Stimulated activated naive CD4-positive, alpha-beta T cell (primary cell): ENCODE measurements around the gene LPAR6.
"Not testable (repeated sequence)": the region's sequence is repeated elsewhere in the genome, so short reads cannot be mapped to it uniquely, and the experiment has no call there.

ENCODE experiments used
- DNase-seq, 6 experiments: peaks; one replicate each; lab custom pipeline; 2025; lab: John Stamatoyannopoulos, UW

The LPAR6 gene

GRCh38 chr13:48412881-48413351 lies at the start of gene LPAR6:
LPAR6 (minus strand) TSS chr13:48413113; CDS start chr13:48412423, 690 bp downstream.
- DNase-seq = peak in 3 of 6 experiments; percentile 17 to 43 (median 40)

GRCh38 chr13:48457578-48458242 lies 44.8 kb upstream of the LPAR6 start:
- DNase-seq = no peak

DNA sequence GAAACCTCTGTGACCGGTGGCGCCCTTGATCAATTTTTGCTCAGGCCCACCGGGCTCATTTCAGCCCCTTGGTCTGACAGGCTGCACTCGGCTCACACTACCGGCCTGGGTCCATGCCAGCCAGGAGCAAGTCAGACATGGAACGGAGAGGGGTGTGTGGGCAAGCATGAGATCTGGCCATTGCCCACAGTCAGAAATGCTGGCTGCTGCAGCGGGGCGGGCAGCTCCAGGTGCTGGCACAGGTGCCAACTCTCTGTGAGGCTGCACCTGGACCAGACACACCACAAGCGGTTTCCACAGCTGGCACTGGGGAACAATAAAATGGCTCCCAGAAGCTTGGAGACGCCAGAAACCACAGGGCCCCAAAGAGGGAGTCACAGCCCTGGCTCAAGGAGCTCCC lies 43.6 kb upstream of the LPAR6 start:
- DNase-seq = no peak

DNA sequence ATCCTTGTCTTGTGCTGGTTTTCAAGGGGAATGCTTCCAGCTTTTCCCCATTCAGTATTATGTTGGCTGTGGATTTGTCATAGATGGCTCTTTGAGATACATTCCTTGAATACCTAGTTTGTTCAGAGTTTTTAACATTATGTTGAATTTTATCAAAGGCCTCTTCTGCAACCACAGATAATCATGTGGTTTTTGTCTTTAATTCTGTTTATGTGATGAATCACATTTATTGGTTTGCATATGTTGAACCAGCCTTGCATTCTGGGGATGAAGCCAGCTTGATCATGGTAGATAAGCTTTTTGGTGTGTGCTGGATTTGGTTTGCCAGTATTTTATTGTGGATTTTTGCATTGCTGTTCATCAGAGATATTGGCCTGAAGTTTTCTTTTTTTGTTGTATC lies 38.3 kb upstream of the LPAR6 start:
- not testable (repeated sequence) for DNase-seq

DNA sequence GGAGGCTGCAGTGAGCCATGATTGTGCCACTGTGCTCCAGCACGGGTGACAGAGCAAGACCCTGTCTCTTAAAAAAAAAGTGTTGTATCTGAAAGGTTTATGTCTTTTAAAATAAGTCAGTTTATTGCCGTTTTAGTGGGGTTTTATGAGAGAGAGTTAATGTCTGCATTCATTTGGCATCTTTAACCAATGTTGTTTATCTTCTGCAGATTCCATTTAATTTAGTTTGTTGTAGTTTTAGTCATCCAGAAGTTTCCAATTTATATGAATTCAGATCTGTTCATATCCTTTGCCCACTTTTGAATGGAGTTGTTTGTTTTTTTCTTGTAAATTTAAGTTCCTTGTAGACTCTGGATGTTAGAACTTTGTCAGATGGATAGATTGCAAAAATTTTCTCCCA lies 36.7 kb upstream of the LPAR6 start:
- DNase-seq = no peak

GRCh38 chr13:48448959-48449614 lies 36.2 kb upstream of the LPAR6 start:
- DNase-seq = no peak

DNA sequence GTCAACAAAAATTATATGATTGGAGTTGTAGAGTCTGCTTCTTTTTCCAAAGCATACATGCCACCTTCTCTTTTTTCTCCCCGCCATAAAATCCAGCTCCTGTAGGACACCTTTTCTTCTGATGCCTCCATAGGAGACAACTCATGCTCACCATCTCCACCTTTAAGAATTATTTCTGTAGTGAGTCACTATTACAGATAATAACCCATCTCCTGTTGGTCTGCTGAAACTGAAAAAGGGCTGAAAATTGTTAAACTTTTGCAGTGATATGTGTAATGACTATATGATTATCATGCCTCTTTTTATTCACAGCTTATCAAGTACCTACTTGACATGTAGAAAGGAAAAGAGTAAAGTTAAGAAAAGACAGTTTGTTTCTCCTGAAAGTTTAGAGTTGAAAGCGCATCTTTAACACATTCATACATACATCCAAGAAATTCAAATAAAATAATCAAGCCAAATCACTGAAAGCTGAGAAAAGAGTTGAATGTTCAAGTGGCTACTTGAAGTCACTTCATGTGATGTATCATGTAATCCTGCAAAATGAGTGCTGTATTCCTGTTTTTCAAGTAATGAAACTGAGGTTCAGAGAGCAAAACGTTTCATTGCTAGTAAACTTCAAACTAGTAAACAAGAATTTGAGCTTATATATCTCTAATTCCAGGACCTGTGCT lies 35.5 kb upstream of the LPAR6 start:
- DNase-seq = no peak

GRCh38 chr13:48446464-48446863 lies 33.6 kb upstream of the LPAR6 start:
- DNase-seq = no peak

GRCh38 chr13:48443442-48444208 lies 30.7 kb upstream of the LPAR6 start:
- DNase-seq = peak in 2 of 6 experiments; percentile 7 to 8

- DNase-seq = no peak
Observed at GRCh38 chr13:48437371-48437770, 24.5 kb upstream of the LPAR6 start.

DNA sequence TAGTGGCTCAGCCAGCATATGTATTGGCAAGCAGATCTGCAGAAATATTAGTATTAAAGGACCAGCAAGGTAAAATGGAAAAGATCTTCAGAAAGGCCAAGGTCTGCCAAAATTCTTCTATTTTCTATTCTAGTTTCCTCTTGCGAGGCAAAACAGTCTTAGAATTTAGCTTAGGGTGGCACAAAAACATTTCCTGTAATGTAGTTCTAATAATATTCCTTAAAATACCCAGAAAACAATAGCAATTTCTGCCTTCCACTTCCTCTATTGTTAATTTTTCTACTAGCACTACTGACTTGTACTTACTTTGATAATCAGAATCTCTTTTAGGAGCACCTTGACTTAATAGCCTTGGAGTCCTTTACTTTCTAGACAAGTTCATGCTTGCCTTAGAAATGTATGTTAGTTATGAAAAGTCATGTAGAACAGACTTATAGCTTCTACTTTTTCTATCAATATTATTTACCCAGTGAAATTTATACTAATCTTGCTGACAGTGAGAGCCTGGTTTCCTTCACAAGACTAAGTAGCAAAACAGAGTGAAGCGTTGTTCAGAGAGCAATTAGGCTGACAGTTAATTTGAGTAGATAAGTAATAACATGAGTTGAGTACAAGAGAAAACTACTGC lies 23.9 kb upstream of the LPAR6 start:
- no peak for DNase-seq

DNA sequence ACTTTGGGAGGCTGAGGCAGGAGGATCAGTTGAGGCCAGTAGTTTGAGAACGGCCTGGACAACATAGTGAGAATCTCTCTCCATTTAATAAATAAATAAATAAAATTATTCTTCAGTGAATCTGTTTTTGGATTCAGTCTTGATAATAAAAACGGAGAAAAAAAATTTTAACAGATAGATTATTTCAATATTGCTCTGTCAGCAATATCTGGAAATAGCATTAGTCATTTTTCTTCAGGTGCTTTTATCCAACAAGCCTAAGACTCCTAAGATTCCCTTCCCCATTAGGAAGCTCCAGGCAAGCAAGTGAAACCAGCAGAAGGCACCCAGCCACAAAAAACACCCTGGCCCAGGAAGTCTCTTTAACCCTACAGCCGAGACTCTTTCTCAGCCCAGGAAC lies 21.3 kb upstream of the LPAR6 start:
- no peak for DNase-seq

- no peak for DNase-seq
Observed at GRCh38 chr13:48431987-48432615, 19.2 kb upstream of the LPAR6 start.

DNA sequence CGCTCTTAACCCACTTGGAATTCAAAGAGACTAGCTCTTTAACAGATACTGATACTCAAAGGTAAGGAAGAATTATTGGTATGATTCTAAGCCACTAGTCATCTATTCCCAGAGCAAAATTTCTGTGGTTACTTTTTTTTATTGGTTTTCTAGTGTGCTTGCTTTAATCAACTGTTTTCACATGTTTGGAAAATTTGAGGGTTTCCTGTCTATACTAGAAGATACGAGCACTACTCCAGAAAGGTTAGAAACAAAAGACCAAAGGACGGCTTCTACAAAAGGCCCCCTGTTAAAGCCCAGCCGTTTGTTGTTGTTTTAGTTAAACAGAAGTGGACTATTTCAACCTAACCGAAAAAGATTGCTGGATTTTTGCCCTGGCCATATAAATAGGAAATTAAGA lies 18.5 kb upstream of the LPAR6 start:
- DNase-seq = no peak

- no peak for DNase-seq
Observed at GRCh38 chr13:48429886-48430285, 17.0 kb upstream of the LPAR6 start.

- no peak for DNase-seq
Observed at GRCh38 chr13:48429036-48429435, 16.1 kb upstream of the LPAR6 start.

DNA sequence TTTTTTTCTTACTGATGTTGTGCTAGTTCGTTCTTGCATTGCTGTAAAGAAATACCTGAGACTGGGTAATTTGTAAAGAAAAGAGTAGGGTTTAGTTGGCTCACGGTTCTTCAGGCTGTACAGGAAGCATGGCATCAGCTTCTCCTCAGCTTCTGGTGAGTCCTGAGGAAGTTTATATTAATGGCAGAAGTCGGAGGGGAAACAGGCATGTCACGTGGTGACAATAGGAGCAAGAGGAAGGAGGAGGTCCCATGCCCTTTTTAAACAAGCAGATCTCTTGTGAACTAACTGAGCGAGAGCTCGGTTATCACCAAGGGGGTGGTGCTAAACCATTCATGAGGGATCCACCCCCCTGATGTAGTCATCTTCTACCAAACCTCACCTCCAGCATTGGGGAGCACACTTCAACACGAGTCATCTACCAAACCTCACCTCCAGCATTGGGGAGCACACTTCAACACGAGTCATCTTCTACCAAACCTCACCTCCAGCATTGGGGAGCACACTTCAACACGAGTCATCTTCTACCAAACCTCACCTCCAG lies 13.9 kb upstream of the LPAR6 start:
- not testable (repeated sequence) for DNase-seq

DNA sequence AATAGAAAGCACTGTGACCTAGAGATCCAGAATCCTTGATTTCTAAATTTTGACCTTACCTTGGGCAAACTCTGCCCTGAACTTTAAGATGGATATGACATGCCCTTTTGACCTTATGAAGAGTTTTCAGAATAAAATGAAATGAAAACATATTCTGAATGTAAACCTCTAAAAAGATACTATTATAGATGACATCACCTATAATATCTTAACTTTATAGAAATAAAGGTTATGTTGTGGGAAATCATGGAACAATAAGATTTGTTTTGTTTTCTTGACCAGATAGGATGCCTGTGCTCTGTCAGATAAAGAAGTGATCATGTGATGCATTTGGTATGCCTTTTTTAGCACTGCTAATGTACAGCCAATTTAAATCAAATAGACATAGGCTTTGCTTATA lies 13.1 kb upstream of the LPAR6 start:
- DNase-seq = no peak

DNA sequence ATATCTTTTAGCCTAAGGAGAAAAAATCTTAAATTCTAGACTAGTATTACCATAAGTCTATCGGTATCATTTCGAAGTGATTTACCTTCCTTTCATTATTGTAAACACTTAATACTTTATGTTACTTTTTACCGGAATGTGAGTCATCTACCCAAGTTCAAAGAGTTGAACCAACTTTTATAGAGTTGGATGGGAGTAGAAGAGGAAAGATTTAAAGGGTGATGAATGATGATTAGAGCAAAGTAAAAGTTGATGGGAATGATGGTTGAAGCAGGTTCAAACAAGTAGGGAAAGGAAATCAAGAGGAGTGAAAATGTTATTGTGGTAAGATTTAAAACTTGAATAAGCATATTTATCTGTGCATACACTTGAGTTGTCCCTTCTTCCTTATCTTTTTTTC lies 11.3 kb upstream of the LPAR6 start:
- no peak for DNase-seq

DNA sequence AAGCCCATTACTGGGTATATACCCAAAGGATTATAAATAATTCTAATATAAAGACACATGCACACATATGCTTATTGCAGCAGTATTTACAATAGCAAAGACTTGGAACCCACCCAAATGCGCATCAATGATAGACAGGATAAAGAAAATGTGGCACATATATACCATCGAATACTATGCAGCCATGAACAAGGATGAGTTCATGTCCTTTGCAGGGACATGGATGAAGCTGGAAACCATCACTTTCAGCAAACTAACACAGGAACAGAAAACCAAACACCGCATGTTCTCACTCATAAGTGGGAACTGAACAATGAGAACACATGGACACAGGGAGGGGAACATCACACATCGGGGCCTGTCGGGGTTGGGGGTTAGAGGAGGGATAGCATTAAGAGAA lies 9.1 kb upstream of the LPAR6 start:
- not testable (repeated sequence) for DNase-seq

DNA sequence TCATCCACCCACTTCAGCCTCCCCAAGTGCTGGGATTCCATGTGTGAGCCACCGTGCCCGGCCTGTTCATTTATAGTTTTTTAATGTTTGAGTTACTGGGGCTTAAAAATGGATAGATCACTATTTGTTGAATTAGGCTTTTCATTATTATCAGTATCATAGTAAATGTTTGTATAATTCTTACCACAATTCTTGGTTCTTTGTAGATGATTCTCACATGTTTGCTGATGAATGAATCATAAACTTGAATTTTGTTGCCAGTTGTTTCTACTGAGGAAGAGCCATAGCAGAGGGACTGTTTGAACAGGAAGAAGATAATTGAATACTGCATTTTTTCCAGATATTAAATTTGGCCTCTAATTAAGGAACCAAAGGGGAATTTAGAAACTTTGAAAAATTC lies 2.6 kb upstream of the LPAR6 start:
- DNase-seq = no peak
